ENCODE results near the gene CAPN5. TPM values are rescaled to one million over a fixed set of nuclear protein-coding genes. Genes with fewer than 3 reads are reported as not detected.

Gene CAPN5
- total RNA-seq, 4 donors from 2014 or later, result 4.0 to 11.3 (median 6.0) TPM

DNA sequence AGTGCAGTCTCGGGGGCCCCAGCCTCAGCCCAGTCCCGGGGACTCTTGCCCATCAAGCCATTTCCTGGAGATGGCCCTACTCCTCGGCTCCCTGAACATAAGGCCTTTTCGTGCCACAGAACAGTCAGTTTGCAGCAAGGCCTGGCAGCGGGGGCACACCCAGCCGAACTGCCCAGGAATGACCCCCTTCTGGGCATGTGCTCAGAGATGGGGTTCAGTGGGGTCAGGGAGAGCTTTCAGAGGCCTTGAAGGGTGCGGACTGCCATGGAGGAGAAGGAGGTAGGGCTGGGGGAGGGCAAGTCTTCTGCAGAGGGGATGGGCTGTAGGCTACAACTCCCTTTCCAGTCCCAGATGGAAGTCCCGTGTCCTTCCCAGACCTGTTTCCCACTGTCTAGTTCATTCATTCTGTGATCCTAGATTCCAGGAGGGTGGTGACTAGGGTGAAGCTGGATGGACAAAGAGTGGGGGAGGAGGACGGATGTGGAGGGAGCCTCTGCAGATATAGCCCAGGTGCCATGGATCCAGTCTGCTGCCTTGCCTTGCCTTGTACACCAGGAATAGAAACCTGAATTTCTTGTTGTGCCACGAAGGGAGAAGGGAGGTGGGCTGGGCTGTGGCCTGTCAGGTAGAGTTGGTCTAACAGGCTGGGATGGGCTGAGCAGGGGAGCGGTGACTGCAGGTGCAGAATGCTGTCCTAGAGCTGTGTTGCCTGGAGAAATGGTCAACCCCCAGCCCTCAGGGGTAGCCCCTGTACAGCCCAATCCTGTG is 21.6 kb downstream of the CAPN5 start:
- intact Hi-C loops (cut with DNase I), result loop anchor here (5.0 kb wide), 1 partner anchor 166 kb away; no protein-coding TSS in a partner anchor
- peaks cover under 1 to 37% (median 10%) of the 10 kb centered on the region in 4 donors for H3K4me1 ChIP-seq
- 84% methylated on average over 11 of the region's 11 CpGs for WGBS
- H3K4me3 ChIP-seq, result no peak overlapping the region
- TF ChIP-seq, protein P1, sequence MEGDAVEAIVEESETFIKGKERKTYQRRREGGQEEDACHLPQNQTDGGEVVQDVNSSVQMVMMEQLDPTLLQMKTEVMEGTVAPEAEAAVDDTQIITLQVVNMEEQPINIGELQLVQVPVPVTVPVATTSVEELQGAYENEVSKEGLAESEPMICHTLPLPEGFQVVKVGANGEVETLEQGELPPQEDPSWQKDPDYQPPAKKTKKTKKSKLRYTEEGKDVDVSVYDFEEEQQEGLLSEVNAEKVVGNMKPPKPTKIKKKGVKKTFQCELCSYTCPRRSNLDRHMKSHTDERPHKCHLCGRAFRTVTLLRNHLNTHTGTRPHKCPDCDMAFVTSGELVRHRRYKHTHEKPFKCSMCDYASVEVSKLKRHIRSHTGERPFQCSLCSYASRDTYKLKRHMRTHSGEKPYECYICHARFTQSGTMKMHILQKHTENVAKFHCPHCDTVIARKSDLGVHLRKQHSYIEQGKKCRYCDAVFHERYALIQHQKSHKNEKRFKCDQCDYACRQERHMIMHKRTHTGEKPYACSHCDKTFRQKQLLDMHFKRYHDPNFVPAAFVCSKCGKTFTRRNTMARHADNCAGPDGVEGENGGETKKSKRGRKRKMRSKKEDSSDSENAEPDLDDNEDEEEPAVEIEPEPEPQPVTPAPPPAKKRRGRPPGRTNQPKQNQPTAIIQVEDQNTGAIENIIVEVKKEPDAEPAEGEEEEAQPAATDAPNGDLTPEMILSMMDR (IDR thresholded peaks at IDR 0.05), result no peak
- TF ChIP-seq POLR2AphosphoS5 (IDR thresholded peaks at IDR 0.05), result no peak
- TF ChIP-seq EP300 (IDR thresholded peaks at IDR 0.05), result no peak
- TF ChIP-seq POLR2A (IDR thresholded peaks at IDR 0.05; ENCODE audit: low read depth), result no peak
- no peak overlapping the region for H3K27ac ChIP-seq (replicated peaks in 1 of 4)
- peaks cover 0 to 9% (median 2%) of the 10 kb centered on the region in 4 donors for H3K36me3 ChIP-seq
- no peaks in the 10 kb centered on the region for H3K9me3 ChIP-seq
- DNase-seq (ENCODE audit: extremely low spot score), result no peak
- H3K27me3 ChIP-seq, result no peaks in the 10 kb centered on the region

DNA sequence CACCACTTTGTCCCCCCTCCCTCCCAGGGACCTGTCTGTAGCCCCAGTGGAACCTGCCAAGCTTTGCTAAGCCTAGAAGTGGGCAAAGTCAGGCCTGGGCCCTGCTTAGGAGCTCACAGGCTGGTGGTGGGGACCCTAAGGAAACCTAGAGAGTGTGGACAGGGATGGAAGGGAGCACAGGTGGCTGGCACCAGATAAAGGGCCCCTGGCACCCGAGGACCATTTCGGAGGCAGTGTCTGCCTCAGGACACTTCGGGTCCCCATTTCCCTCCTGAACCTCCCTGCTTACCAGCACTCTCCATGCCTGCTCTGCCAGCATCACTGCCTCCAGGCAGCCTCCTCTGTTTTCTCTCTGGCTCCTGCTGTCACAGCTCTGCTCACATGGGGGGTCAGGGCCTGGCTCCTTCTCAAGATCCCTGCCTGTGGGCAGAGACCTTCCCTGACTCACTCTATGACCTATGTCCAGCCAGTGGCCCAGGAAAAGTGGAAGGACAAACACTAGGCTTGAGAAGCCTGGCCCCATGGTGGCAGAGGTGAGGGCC is 22.3 kb downstream of the CAPN5 start:
- TF ChIP-seq POLR2A (IDR thresholded peaks at IDR 0.05; ENCODE audit: low read depth) (no peak), POLR2AphosphoS5 (IDR thresholded peaks at IDR 0.05) (no peak), EP300 (IDR thresholded peaks at IDR 0.05) (no peak)
- TF ChIP-seq, protein P1 (IDR thresholded peaks at IDR 0.05), result no peak
- Histone ChIP-seq H3K36me3 (peaks cover 0 to 14% (median 2%) of the 10 kb centered on the region in 4 donors), H3K4me3 (no peak overlapping the region), H3K27me3 (no peaks in the 10 kb centered on the region), H3K27ac (replicated peaks in 1 of 4) (no peak overlapping the region), H3K9me3 (no peaks in the 10 kb centered on the region), H3K4me1 (peaks cover 0 to 39% (median 6%) of the 10 kb centered on the region in 4 donors)
- no peak for DNase-seq (ENCODE audit: extremely low spot score)
- 100% methylated on average over 2 of the region's 3 CpGs for WGBS
- intact Hi-C loops (cut with DNase I), result loop anchor here (5.0 kb wide), 1 partner anchor 167 kb away; no protein-coding TSS in a partner anchor

DNA sequence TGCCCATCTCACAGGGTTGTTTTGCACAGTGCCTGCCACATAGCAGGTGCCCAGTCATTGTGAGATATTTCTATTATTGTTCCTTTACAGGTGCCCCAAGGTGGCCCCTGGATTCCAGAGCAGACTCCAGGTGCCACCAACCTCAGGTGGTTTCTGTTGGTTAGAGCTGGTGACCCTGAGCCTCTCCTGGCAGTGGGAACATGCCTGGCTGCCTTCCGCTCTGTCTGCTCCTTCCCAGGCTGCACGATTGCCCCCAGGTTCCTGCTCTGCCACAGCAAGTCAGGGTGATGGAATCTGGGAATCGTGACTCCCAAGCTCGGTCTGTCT is 23.2 kb downstream of the CAPN5 start:
- peaks cover 0 to 18% (median under 1%) of the 10 kb centered on the region in 4 donors for H3K36me3 ChIP-seq
- peaks cover 4 to 39% (median 6%) of the 10 kb centered on the region in 4 donors for H3K4me1 ChIP-seq
- WGBS, result 80% methylated on average over 4 of the region's 4 CpGs
- H3K27me3 ChIP-seq, result no peaks in the 10 kb centered on the region
- H3K9me3 ChIP-seq, result no peaks in the 10 kb centered on the region
- no peak overlapping the region for H3K27ac ChIP-seq (replicated peaks in 1 of 4)
- DNase-seq (ENCODE audit: extremely low spot score), result no peak
- TF ChIP-seq, protein P1 (IDR thresholded peaks at IDR 0.05), result no peak
- TF ChIP-seq EP300 (IDR thresholded peaks at IDR 0.05) (no peak), POLR2AphosphoS5 (IDR thresholded peaks at IDR 0.05) (no peak), POLR2A (IDR thresholded peaks at IDR 0.05; ENCODE audit: low read depth) (no peak)
- no peak overlapping the region for H3K4me3 ChIP-seq
- intact Hi-C loops (cut with DNase I), result loop anchor here (1.0 kb wide), 1 partner anchor 42 kb away; no protein-coding TSS in a partner anchor

DNA sequence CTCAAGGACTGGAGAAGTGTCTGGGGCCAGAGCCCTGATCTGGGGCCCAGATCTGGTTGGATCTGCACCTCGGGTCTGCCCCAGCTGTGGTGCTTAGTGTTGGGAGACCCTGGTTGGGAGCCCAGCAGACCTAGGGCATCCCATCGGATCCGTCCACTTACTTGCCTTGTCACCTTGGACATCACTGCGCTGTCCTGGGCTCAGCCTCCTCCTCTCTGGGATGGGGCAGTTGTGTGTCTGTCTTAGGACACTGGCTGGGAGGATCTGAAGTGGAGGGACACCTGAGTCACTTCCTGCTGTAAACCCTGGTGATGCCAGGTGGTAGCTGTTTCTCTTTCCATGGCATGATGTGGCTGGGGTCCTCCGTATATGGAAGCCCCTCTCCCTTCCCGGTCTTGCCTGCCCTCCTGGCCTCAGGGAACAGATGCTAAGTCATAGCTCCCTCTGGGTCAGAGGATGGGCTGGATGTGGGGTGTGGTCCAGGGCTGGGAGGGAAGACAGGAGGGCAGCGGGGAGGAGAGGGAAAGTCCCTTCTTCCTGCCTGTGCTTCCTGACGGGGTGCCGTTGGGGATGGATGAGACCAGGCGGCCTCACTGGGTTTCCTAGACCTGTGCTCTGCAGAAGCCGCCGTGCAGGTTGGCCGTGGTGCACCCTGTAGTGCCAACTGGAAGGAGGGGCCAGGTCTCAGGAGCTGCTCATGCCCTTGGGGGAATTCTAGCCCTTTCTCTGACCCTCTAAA is 23.8 kb downstream of the CAPN5 start:
- no peaks in the 10 kb centered on the region for H3K9me3 ChIP-seq
- peaks cover 4 to 43% (median 6%) of the 10 kb centered on the region in 4 donors for H3K4me1 ChIP-seq
- DNase-seq (ENCODE audit: extremely low spot score), result no peak
- peaks cover 0 to 17% (median 0%) of the 10 kb centered on the region in 4 donors for H3K36me3 ChIP-seq
- no peak overlapping the region for H3K4me3 ChIP-seq
- no peaks in the 10 kb centered on the region for H3K27me3 ChIP-seq
- no peak overlapping the region for H3K27ac ChIP-seq (replicated peaks in 1 of 4)
- 63% methylated on average over 12 of the region's 13 CpGs for WGBS
- intact Hi-C loops (cut with DNase I), result loop anchor here (1.0 kb wide), 1 partner anchor 42 kb away; no protein-coding TSS in a partner anchor
- TF ChIP-seq EP300 (IDR thresholded peaks at IDR 0.05) (no peak), POLR2AphosphoS5 (IDR thresholded peaks at IDR 0.05) (no peak), POLR2A (IDR thresholded peaks at IDR 0.05; ENCODE audit: low read depth) (no peak)
- TF ChIP-seq, protein P1 (IDR thresholded peaks at IDR 0.05), result no peak
